Transverse colon (tissue), 4 donors: ENCODE results near the gene TMEM9. TPM values are rescaled to one million over a fixed set of nuclear protein-coding genes. Genes with fewer than 3 reads are reported as not detected.

Source experiments
- DNase-seq: peaks from one replicate; pipeline ENCODE4 v3.0.0-alpha.2; 2019
- H3K27ac ChIP-seq, 4 donors: fragments of 200-600 bp; sonication (generic); 2 replicates each; pipeline ENCODE4 v1.5.1; 2016 to 2018; ENCODE audit warnings: inconsistent platforms in 4 of 4
- H3K27me3 ChIP-seq: fragments of 200-600 bp; sonication (generic); 2 replicates; pipeline ENCODE4 v1.5.1; 2017; ENCODE audit warnings: inconsistent platforms
- H3K36me3 ChIP-seq, 4 donors: fragments of 200-600 bp; sonication (generic); 2 replicates each; pipeline ENCODE4 v1.5.1; 2017 to 2019; ENCODE audit warnings: inconsistent platforms in 4 of 4
- H3K4me1 ChIP-seq, 4 donors: fragments of 200-600 bp; sonication (generic); 2 replicates each; pipeline ENCODE4 v1.5.1; 2017 to 2020; ENCODE audit warnings: inconsistent platforms in 4 of 4
- H3K4me3 ChIP-seq, 4 donors: fragments of 200-600 bp; sonication (generic); 1 replicate in 1 of 4; 2 replicates in 3 of 4; pipeline versions ENCODE4 v1.5.1 to v1.6.1; 2017 to 2019; ENCODE audit warnings: inconsistent platforms in 4 of 4
- H3K9me3 ChIP-seq, 2 donors: fragments of 200-600 bp; sonication (generic); 2 replicates each; pipeline ENCODE4 v1.5.1; 2017 to 2019; ENCODE audit warnings: inconsistent platforms in 2 of 2
- CTCF ChIP-seq, 5 experiments: fragments of 200-600 bp in 3 of 5; fragments of 450-650 bp in 2 of 5; sonication (generic) in 3 of 5; IDR thresholded peaks; 1 replicate in 2 of 5; 2 replicates in 3 of 5; pipeline ENCODE4 v1.5.1; 2016 to 2017; ENCODE audit warnings: antibody characterized with exemption in 5 of 5, inconsistent platforms in 3 of 5, mild to moderate bottlenecking in 2 of 5, moderate library complexity in 1 of 5
- EP300 ChIP-seq: sonication (generic); formaldehyde crosslinking; IDR thresholded peaks from one replicate; pipeline ENCODE4 v1.6.1; 2017; ENCODE audit warnings: antibody characterized with exemption, low read depth
- POLR2A ChIP-seq: fragments of 450-650 bp; IDR thresholded peaks from one replicate; pipeline ENCODE4 v1.6.1; 2016; ENCODE audit warnings: antibody characterized with exemption, mild to moderate bottlenecking, moderate library complexity
- POLR2AphosphoS5 ChIP-seq, 3 donors: sonication (generic); formaldehyde crosslinking; IDR thresholded peaks; one replicate each; pipeline ENCODE4 v1.6.1; 2016; ENCODE audit warnings: antibody characterized with exemption in 3 of 3
- WGBS, 2 donors: methylation state at CpG; one replicate each; pipeline ENCODE4 v1.1.5; 2018; ENCODE audit warnings: low coverage in 1 of 2; 5-methylcytosine and 5-hydroxymethylcytosine counted together
- in situ Hi-C, 4 donors: fragments of 200-750 bp; cut with MboI; loops; one replicate each; pipeline versions ENCODE4 v1.15.0 to v1.15.1; 2017; ENCODE audit warnings: low sequenced_read_pairs in 3 of 4, low pct_ligation_motif_present in 1 of 4, low pct_unique_long_range_greater_than_20kb in 1 of 4
- intact Hi-C: fragments of 100-400 bp; cut with DNase I; formaldehyde crosslinking; loops from one replicate; pipeline ENCODE4 v1.15.1; 2023; ENCODE audit warnings: low total_unique reads
- total RNA-seq, 4 donors: library from RNA; depleted of rRNA; stranded (reverse); fragments of >200 nt; gene quantifications; one replicate each; pipeline ENCODE4 v1.1.0, GENCODE V29; 2016

The TMEM9 gene
- total RNA-seq, 4 donors from 2014 or later = 6.7 to 35.4 (median 29.4) TPM

GRCh38 chr1:201109651-201110050, 44.6 kb downstream of the TMEM9 start:
- DNase-seq = no peak
- WGBS, 2 donors = 100% methylated on average over 1 of the region's 1 CpG; no CpG with 5 or more reads in 1 of the 2 donors
- no peaks in the 10 kb centered on the region for H3K27me3 ChIP-seq
- intact Hi-C loops (loop anchor here (5.0 kb wide), 1 partner anchor 137 kb away; no protein-coding TSS in a partner anchor), in situ Hi-C loops (loop anchor here in 2 of 4 donors (10.0 to 25.0 kb wide), 2 partner anchors 122 to 135 kb away; no protein-coding TSS in a partner anchor)
- TF ChIP-seq POLR2AphosphoS5 (IDR thresholded peaks at IDR 0.05) = no peak
- no peak for TF ChIP-seq CTCF (IDR thresholded peaks at IDR 0.05)
- no peak for TF ChIP-seq POLR2A
- TF ChIP-seq EP300 = no peak
- no peak overlapping the region for H3K27ac ChIP-seq
- H3K4me3 ChIP-seq = no peak overlapping the region
- no peaks in the 10 kb centered on the region for H3K36me3 ChIP-seq
- H3K4me1 ChIP-seq = peaks cover 0 to 6% (median 4%) of the 10 kb centered on the region in 4 donors
- H3K9me3 ChIP-seq = no peaks in the 10 kb centered on the region

GRCh38 chr1:201108614-201109013, 45.7 kb downstream of the TMEM9 start:
- Histone ChIP-seq H3K27me3 (no peaks in the 10 kb centered on the region), H3K36me3 (no peaks in the 10 kb centered on the region), H3K4me1 (peaks cover 0 to under 1% (median 0%) of the 10 kb centered on the region in 4 donors), H3K9me3 (no peaks in the 10 kb centered on the region), H3K4me3 (no peak overlapping the region), H3K27ac (no peak overlapping the region)
- DNase-seq = no peak
- WGBS, 2 donors = 73% methylated on average over 1 of the region's 1 CpG; no CpG with 5 or more reads in 1 of the 2 donors
- intact Hi-C loops = no loop called here
- in situ Hi-C loops = loop anchor here in 1 of 4 donors (25.0 kb wide), 1 partner anchor 121 kb away; no protein-coding TSS in a partner anchor
- TF ChIP-seq POLR2A (no peak), CTCF (IDR thresholded peaks at IDR 0.05) (no peak), POLR2AphosphoS5 (IDR thresholded peaks at IDR 0.05) (no peak), EP300 (no peak)

GRCh38 chr1:201105688-201106087, 48.6 kb downstream of the TMEM9 start:
- TF ChIP-seq POLR2AphosphoS5 (IDR thresholded peaks at IDR 0.05) (no peak), POLR2A (no peak), EP300 (no peak), CTCF (IDR thresholded peaks at IDR 0.05) (no peak)
- Histone ChIP-seq H3K27me3 (no peaks in the 10 kb centered on the region), H3K4me3 (no peak overlapping the region), H3K36me3 (no peaks in the 10 kb centered on the region), H3K27ac (no peak overlapping the region), H3K9me3 (no peaks in the 10 kb centered on the region), H3K4me1 (no peaks in the 10 kb centered on the region)
- in situ Hi-C loops = loop anchor here in 1 of 4 donors (25.0 kb wide), 1 partner anchor 118 kb away; no protein-coding TSS in a partner anchor
- intact Hi-C loops = no loop called here
- WGBS, 2 donors = 68% methylated on average over 5 of the region's 5 CpGs; no CpG with 5 or more reads in 1 of the 2 donors
- no peak for DNase-seq

GRCh38 chr1:201104141-201104540, 50.1 kb downstream of the TMEM9 start:
- H3K4me3 ChIP-seq = no peak overlapping the region
- in situ Hi-C loops (loop anchor here in 1 of 4 donors (25.0 kb wide), 1 partner anchor 117 kb away; no protein-coding TSS in a partner anchor), intact Hi-C loops (no loop called here)
- WGBS, 2 donors = 61% methylated on average over 1 of the region's 1 CpG; no CpG with 5 or more reads in 1 of the 2 donors
- DNase-seq = no peak
- H3K4me1 ChIP-seq = no peaks in the 10 kb centered on the region
- H3K27ac ChIP-seq = no peak overlapping the region
- no peaks in the 10 kb centered on the region for H3K36me3 ChIP-seq
- TF ChIP-seq CTCF (IDR thresholded peaks at IDR 0.05) (no peak), EP300 (no peak), POLR2A (no peak), POLR2AphosphoS5 (IDR thresholded peaks at IDR 0.05) (no peak)
- H3K27me3 ChIP-seq = no peaks in the 10 kb centered on the region
- no peaks in the 10 kb centered on the region for H3K9me3 ChIP-seq
